ENCODE results near the gene OGFOD2. TPM values are rescaled to one million over a fixed set of nuclear protein-coding genes. Genes with fewer than 3 reads are reported as not detected.

The OGFOD2 gene
- total and polyA plus RNA-seq, 9 of the 15 experiments (the other 6 are each of a cell fraction or from before 2014, with no cell fraction given): 1.4 to 111 (median 18.5) TPM

- TF ChIP-seq NCOR1 (IDR thresholded peaks at IDR 0.05): peak; percentile 64
- no peak for TF ChIP-seq ESRRB (CRISPR knock-in tag; IDR thresholded peaks at IDR 0.05; ENCODE audit: borderline replicate concordance)
- TF ChIP-seq ZNF699 (CRISPR knock-in tag; IDR thresholded peaks at IDR 0.05; ENCODE audit: insufficient replicate concordance): no peak
- TF ChIP-seq HDAC3 (IDR thresholded peaks at IDR 0.05; ENCODE audit: borderline replicate concordance, partially characterized antibody): peak; percentile 40
- TF ChIP-seq MCM2 (IDR thresholded peaks at IDR 0.05; ENCODE audit: low read depth): no peak
- TF ChIP-seq RBM22 (IDR thresholded peaks at IDR 0.05; ENCODE audit: low read depth, low read length, poor library complexity, severe bottlenecking): no peak
- TF ChIP-seq ZC3H11A (IDR thresholded peaks at IDR 0.05; ENCODE audit: low read depth, low read length): no peak; the same call in 1 of the 2 replicates
- no peak for TF ChIP-seq HDAC1 (IDR thresholded peaks at IDR 0.05)
- TF ChIP-seq HNRNPH1 (optimal IDR thresholded peaks at IDR 0.05; ENCODE audit: low read depth, low read length): no peak
- TF ChIP-seq NKRF (IDR thresholded peaks at IDR 0.05; ENCODE audit: borderline replicate concordance): no peak
- TF ChIP-seq CREBBP (IDR thresholded peaks at IDR 0.05; ENCODE audit: low read depth, low read length): no peak
- no peak for TF ChIP-seq TFE3 (CRISPR knock-in tag; IDR thresholded peaks at IDR 0.05)
- TF ChIP-seq MBD2 (IDR thresholded peaks at IDR 0.05; ENCODE audit: borderline replicate concordance, low read depth): 0 out of 2 replicates have a peak, but pooled peaks have one; percentile 23
- TF ChIP-seq EWSR1 (IDR thresholded peaks at IDR 0.05; ENCODE audit: borderline replicate concordance, low read depth, partially characterized antibody): no peak
- TF ChIP-seq ZNF217 (CRISPR knock-in tag; IDR thresholded peaks at IDR 0.05): no peak
- TF ChIP-seq TCF3 (CRISPR knock-in tag; IDR thresholded peaks at IDR 0.05): no peak
- no peak for TF ChIP-seq ZNF655 (CRISPR knock-in tag; IDR thresholded peaks at IDR 0.05)
- peak; percentile 68 for TF ChIP-seq CEBPB (tag; IDR thresholded peaks at IDR 0.05)
Observed at GRCh38 chr12:122974274-122974891, 661 bp upstream of the OGFOD2 start (continued).

All from K562 (cell line).